ENCODE results near the gene DCBLD2.

- TF ChIP-seq CTCF (conservative IDR thresholded peaks at IDR 0.05 in 1 of 2, IDR thresholded peaks at IDR 0.05 in 1 of 2; ENCODE audit: extremely low read depth in 1 of 2, insufficient read depth in 1 of 2, low read depth in 1 of 2, low read length in 2 of 2) (no peak), EZH2 (IDR thresholded peaks at IDR 0.05; ENCODE audit: borderline replicate concordance, low read length) (no peak)
These were observed 20.5 kb upstream of the DCBLD2 start for GRCh38 chr3:98921957-98922356.
